ENCODE measurements around the gene RRAS. TPM values are rescaled to one million over a fixed set of nuclear protein-coding genes. Genes with fewer than 3 reads are reported as not detected.
A peak's percentile ranks its signal among the peaks of the same experiment; 100 is the strongest.

RRAS gene
- total RNA-seq, 1 experiment from 2014 or later, result 55.9 TPM

GRCh38 chr19:49676136-49676783 is 36.3 kb upstream of the RRAS start:
- peaks cover 36 to 53% of the 10 kb centered on the region in 2 experiments for H3K4me1 ChIP-seq (ENCODE audit: control insufficient read depth in 1 of 2, insufficient read depth in 2 of 2, low read length in 2 of 2)
- ChIA-PET CTCF (interaction anchor here (0.9 to 3.4 kb wide), 10 partner anchors 10 to 130 kb away, joined by 3 to 19 read pairs (median 3); partner anchors contain the start of genes BCL2L12, IRF3, NOSIP and PRR12), RAD21 (ENCODE audit: low non-redundant PET in 1 of 2, low total read pairs in 2 of 2, uncharacterized antibody in 2 of 2, unreplicated experiment in 2 of 2) (interaction anchor here in 1 of 2 experiments (0.5 to 1.3 kb wide), 3 partner anchors 36 to 683 kb away, joined by 3 to 6 read pairs (median 5); partner anchors contain the start of genes PRR12, RRAS and RUVBL2), POLR2A (interaction anchor here (0.7 to 4.3 kb wide), 23 partner anchors 11 to 683 kb away, joined by 3 to 92 read pairs (median 4); partner anchors contain the start of genes ALDH16A1, AP2A1, ATF5 and BCL2L12)
- DNase-seq (ENCODE audit: low read depth, low spot score), result peak; percentile 97
- peaks cover 19% of the 10 kb centered on the region; the same call in 1 of the 2 replicates for H4K20me1 ChIP-seq (ENCODE audit: insufficient read depth)
- peaks cover 2 to 9% of the 10 kb centered on the region in 2 experiments; a peak in 2 of 4 replicates for H3K36me3 ChIP-seq (ENCODE audit: control insufficient read depth in 1 of 2, insufficient read depth in 2 of 2, low read length in 2 of 2)
- ATAC-seq, result peak; percentile 37
- peak overlapping the region; percentile 98 for H3K4me2 ChIP-seq (ENCODE audit: low read length)
- H3K9me2 ChIP-seq (ENCODE audit: insufficient read depth), result no peaks in the 10 kb centered on the region
- peak overlapping the region; percentile 99 for H3K9ac ChIP-seq (ENCODE audit: low read length)
- TF ChIP-seq POLR2AphosphoS5 (IDR thresholded peaks at IDR 0.05; ENCODE audit: low read depth, low read length) (peak; percentile 98), FOSL1 (IDR thresholded peaks at IDR 0.05; ENCODE audit: low read depth) (no peak), YY1 (IDR thresholded peaks at IDR 0.05; ENCODE audit: extremely low read depth, insufficient replicate concordance, low read depth, low read length) (peak; percentile 4), EGR1 (IDR thresholded peaks at IDR 0.05; ENCODE audit: low read depth) (peak; percentile 64), TCF7L2 (IDR thresholded peaks at IDR 0.05; ENCODE audit: borderline replicate concordance, extremely low read depth, insufficient read depth, insufficient read length) (peak; percentile 29), JUND (IDR thresholded peaks at IDR 0.05) (peak; percentile 83), SIN3A (IDR thresholded peaks at IDR 0.05; ENCODE audit: low read depth) (peak; percentile 27), ZFX (IDR thresholded peaks at IDR 0.05) (peak; percentile 17; the same call in 1 of the 2 replicates), MAX (IDR thresholded peaks at IDR 0.05) (peak; percentile 63; the same call in 1 of the 2 replicates), CEBPB (IDR thresholded peaks at IDR 0.05; ENCODE audit: low read depth) (no peak), POLR2A (IDR thresholded peaks at IDR 0.05; ENCODE audit: borderline replicate concordance, extremely low read depth, insufficient read depth, insufficient read length) (peak; percentile 96), RAD21 (IDR thresholded peaks at IDR 0.05; ENCODE audit: low read depth) (no peak), ZNF274 (IDR thresholded peaks at IDR 0.05; ENCODE audit: low read depth, low read length) (no peak)
- H3K27ac ChIP-seq (ENCODE audit: low read depth, low read length), result peak overlapping the region; percentile 95
- H2AFZ ChIP-seq (ENCODE audit: low read depth, low read length, poor library complexity, severe bottlenecking), result peak overlapping the region; percentile 27
- no peaks in the 10 kb centered on the region for H3K9me3 ChIP-seq (ENCODE audit: control insufficient read depth in 1 of 2, insufficient read depth in 1 of 2, low read depth in 1 of 2, low read length in 2 of 2)
- no peaks in the 10 kb centered on the region for H3K27me3 ChIP-seq (ENCODE audit: insufficient read depth, low read length)
- peaks cover 42% of the 10 kb centered on the region for H3K79me2 ChIP-seq (ENCODE audit: insufficient read depth, low read length)
- intact Hi-C loops (cut with micrococcal nuclease), result loop anchor here (1.0 to 5.0 kb wide), 4 partner anchors 36 to 173 kb away; partner anchors contain the start of genes PRR12 and RRAS
- H3K4me3 ChIP-seq (replicated peaks in 1 of 2; ENCODE audit: low read depth in 1 of 2, low read length in 2 of 2), result peak overlapping the region; percentile 55 to 93
- BruUV-seq (replicated peaks), result TSS peak; percentile 100

Measured in HCT116 (cell line).